Activated B cell treated with CpG ODN at 0.5 μM for 24 hours (primary cell): ENCODE results near the gene ERICH6. TPM values are rescaled to one million over a fixed set of nuclear protein-coding genes. Genes with fewer than 3 reads are reported as not detected.

Experiments used
- ATAC-seq: fragments of 200-7000 bp; cut with Tn5 transposase; one replicate; pipeline ENCODE4 v1.10.0; 2021; ENCODE audit warnings: low read depth, mild to moderate bottlenecking, moderate library complexity
- CTCF ChIA-PET: fragments of 350-600 bp; sonication (Branson Sonifier 250); formaldehyde crosslinking; loops from one replicate; lab custom pipeline; 2021; ENCODE audit warnings: antibody characterized with exemption; lab: Charles Lee
- POLR2A ChIA-PET: fragments of 350-600 bp; sonication (Branson Sonifier 250); formaldehyde crosslinking; loops from one replicate; lab custom pipeline; 2021; ENCODE audit warnings: antibody characterized with exemption; lab: Charles Lee
- DNase-seq: peaks from one replicate; pipeline ENCODE4 v3.0.0; 2022
- H3K27ac Mint-ChIP-seq: one replicate; pipeline ENCODE4 v1.8.0; 2020; ENCODE audit warnings: mixed read lengths
- H3K27me3 Mint-ChIP-seq: one replicate; pipeline ENCODE4 v1.8.0; 2021; ENCODE audit warnings: mixed read lengths
- H3K36me3 Mint-ChIP-seq: one replicate; pipeline ENCODE4 v1.8.0; 2021; ENCODE audit warnings: low read depth, mixed read lengths
- H3K4me1 Mint-ChIP-seq: one replicate; pipeline ENCODE4 v1.8.0; 2021; ENCODE audit warnings: mixed read lengths
- H3K4me3 Mint-ChIP-seq: one replicate; pipeline ENCODE4 v1.8.0; 2020; ENCODE audit warnings: mild to moderate bottlenecking, mixed read lengths
- H3K9me3 Mint-ChIP-seq: one replicate; pipeline ENCODE4 v1.8.0; 2020; ENCODE audit warnings: mixed read lengths
- intact Hi-C: fragments of 100-400 bp; cut with micrococcal nuclease; formaldehyde crosslinking; loops from one replicate; pipeline ENCODE4 v1.15.1; 2024
- total RNA-seq: library from RNA; stranded (reverse); gene quantifications from 2 replicates; pipeline ENCODE4 v1.2.3, GENCODE V29; 2022
- TF ChIP-seq, protein P1 (sequence below): fragments of 200-600 bp; IDR thresholded peaks from one replicate; pipeline ENCODE4 v1.8.0; 2022; ENCODE audit warnings: antibody characterized with exemption, mild to moderate bottlenecking

ERICH6 gene
- total RNA-seq, 1 donor from 2014 or later: not detected

DNA sequence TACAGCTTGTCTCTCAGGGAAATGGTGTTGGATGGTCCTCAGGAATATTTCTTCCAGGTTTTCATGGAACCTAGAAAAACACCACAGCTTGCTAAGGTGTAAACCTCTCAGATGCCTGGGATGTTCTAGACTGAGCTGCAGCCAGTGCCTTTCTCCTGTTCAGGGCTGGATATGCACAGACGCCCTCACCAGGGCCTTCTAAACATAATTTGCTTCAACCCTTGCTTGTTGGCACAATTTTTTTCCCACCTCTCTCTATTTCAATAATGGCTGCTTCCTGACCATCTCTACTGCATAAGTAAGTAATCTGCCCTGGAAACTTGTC lies 31.0 kb upstream of the ERICH6 start:
- DNase-seq (no peak), ATAC-seq (no peak)
- intact Hi-C loops: no loop called here
- no peak overlapping the region for H3K4me3 Mint-ChIP-seq
- H3K4me1 Mint-ChIP-seq: peaks cover 36% of the 10 kb centered on the region
- no peaks in the 10 kb centered on the region for H3K36me3 Mint-ChIP-seq
- H3K27me3 Mint-ChIP-seq: no peaks in the 10 kb centered on the region
- POLR2A ChIA-PET: interaction anchor here (1.0 to 5.8 kb wide), 2 partner anchors 28 to 32 kb away, joined by 3 to 53 read pairs; partner anchors contain the start of gene SIAH2
- H3K27ac Mint-ChIP-seq: no peak overlapping the region
- H3K9me3 Mint-ChIP-seq: no peaks in the 10 kb centered on the region
- CTCF ChIA-PET: interaction anchor here (2.7 kb wide), 1 partner anchor 13 kb away, joined by 9 read pairs; no protein-coding TSS in a partner anchor
- TF ChIP-seq, protein P1, sequence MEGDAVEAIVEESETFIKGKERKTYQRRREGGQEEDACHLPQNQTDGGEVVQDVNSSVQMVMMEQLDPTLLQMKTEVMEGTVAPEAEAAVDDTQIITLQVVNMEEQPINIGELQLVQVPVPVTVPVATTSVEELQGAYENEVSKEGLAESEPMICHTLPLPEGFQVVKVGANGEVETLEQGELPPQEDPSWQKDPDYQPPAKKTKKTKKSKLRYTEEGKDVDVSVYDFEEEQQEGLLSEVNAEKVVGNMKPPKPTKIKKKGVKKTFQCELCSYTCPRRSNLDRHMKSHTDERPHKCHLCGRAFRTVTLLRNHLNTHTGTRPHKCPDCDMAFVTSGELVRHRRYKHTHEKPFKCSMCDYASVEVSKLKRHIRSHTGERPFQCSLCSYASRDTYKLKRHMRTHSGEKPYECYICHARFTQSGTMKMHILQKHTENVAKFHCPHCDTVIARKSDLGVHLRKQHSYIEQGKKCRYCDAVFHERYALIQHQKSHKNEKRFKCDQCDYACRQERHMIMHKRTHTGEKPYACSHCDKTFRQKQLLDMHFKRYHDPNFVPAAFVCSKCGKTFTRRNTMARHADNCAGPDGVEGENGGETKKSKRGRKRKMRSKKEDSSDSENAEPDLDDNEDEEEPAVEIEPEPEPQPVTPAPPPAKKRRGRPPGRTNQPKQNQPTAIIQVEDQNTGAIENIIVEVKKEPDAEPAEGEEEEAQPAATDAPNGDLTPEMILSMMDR: no peak

DNA sequence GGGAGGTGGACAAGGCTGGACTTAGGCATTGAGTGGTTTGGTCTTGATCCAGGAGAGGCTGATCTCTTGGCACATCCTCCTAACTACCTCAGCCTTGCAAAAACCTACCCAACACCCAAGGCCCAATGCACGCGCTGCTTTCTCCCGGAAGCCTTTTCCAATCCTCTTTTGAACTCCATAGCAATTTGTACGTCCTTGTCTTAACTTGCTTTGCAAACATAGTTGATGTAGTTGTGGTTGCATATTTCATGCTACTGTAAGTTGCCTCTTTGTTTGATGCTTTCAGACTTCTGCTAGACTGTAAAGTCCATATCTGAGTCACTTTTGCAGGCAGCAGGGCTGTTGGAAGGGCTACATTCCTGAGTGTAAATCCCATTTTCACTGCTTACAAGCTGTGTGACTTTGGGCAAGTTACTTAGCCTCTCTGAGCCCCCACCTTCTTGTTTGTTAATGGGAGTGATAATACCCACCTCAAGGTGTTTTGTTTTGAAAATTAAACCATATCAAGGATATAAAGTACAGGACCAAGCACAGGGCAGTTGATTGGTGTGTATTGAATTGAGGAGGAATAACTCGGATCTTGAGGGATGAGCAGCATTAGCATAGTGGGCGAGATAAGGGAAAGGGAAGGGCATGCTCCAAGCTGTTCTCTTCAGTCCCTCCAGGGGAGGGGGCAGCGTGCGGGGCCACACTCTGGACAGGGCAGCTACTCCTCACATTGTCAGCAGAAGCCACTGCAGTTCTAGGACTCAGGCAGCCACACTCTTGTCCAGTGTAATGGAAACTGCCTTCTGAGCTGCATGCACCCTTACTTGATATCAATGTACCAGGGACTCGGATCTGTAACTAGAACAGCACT lies 30.4 kb upstream of the ERICH6 start:
- ChIA-PET CTCF (interaction anchor here (2.7 kb wide), 1 partner anchor 12 kb away, joined by 9 read pairs; no protein-coding TSS in a partner anchor), POLR2A (interaction anchor here (1.0 to 5.8 kb wide), 2 partner anchors 29 to 32 kb away, joined by 3 to 53 read pairs; partner anchors contain the start of gene SIAH2)
- DNase-seq (no peak), ATAC-seq (no peak)
- intact Hi-C loops: no loop called here
- TF ChIP-seq, protein P1: no peak
- Mint-ChIP-seq H3K36me3 (no peaks in the 10 kb centered on the region), H3K27me3 (no peaks in the 10 kb centered on the region), H3K4me1 (peaks cover 30% of the 10 kb centered on the region), H3K27ac (no peak overlapping the region), H3K4me3 (no peak overlapping the region), H3K9me3 (no peaks in the 10 kb centered on the region)

DNA sequence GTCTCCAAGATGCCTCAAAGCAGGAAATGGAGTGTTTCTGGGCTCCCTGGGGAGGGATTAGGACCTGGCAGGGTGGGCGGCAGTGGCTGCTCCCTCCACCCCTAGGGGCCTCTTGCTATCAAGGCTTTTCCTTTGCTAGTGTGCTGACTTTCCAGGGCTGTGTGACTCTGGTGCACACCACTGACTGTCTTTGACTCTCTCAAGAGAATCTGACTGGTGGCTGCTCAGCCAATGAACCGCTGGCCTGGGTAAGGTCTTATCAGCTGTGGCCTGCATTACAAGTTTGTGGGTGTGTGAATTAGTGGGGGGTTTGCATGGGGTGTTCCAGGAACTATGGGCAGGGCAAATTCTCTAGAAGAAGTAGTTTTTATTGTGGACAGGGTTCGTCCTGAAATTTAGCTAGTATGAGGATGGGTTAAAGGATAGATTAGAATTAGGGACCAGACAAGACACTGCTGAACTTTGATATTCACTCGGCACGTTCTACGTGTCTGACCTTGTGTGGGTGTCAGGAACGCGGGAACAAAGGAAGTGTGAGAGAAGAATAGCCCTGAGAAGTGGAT lies 29.7 kb upstream of the ERICH6 start:
- Mint-ChIP-seq H3K27ac (no peak overlapping the region), H3K4me3 (no peak overlapping the region), H3K4me1 (peaks cover 23% of the 10 kb centered on the region), H3K36me3 (no peaks in the 10 kb centered on the region), H3K27me3 (no peaks in the 10 kb centered on the region), H3K9me3 (no peaks in the 10 kb centered on the region)
- intact Hi-C loops: no loop called here
- TF ChIP-seq, protein P1: no peak
- ATAC-seq (no peak), DNase-seq (no peak)
- ChIA-PET CTCF (interaction anchor here (2.7 kb wide), 1 partner anchor 12 kb away, joined by 9 read pairs; no protein-coding TSS in a partner anchor), POLR2A (interaction anchor here (5.8 kb wide), 1 partner anchor 29 kb away, joined by 53 read pairs; the partner anchor contains the start of gene SIAH2)

DNA sequence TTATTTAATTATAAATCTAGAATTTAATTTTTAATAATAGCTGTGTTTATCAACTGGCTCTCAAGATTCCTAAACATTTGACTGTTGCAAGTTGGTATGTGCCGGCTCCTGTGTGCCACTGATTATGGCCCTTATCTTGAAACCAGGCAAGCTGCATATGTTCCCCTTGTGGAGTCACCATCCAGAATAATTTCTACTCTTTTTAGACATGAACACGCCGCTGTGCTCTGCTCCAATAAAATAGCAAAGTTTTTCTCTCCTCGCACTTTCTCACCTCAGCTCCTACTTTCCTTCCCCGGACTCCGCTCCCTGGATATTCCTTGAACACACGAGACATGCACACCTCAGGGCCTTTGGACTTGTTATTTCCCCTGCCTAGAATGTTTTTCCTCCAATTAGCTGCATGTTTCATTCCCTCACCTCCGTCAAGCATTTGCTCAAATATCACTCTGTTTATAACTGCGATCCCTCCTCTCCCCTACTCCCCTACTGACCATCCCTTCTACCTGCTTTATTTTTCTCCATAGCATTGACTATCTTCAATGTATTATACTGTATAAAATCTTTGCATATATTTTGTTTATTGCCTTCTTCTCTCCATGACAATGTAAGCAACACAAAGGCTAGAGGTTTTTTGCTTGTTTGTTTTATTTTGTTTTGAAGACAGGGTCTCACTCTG lies 26.1 kb upstream of the ERICH6 start:
- intact Hi-C loops: no loop called here
- CTCF ChIA-PET: interaction anchor here (2.2 kb wide), 1 partner anchor 58 kb away, joined by 10 read pairs; no protein-coding TSS in a partner anchor

More for the DNA sequence above, 26.1 kb upstream of the ERICH6 start:
- no peaks in the 10 kb centered on the region for H3K9me3 Mint-ChIP-seq
- H3K27me3 Mint-ChIP-seq: no peaks in the 10 kb centered on the region
- POLR2A ChIA-PET: interaction anchor here (1.7 kb wide), 1 partner anchor 33 kb away, joined by 7 read pairs; the partner anchor contains the start of gene SIAH2
- H3K36me3 Mint-ChIP-seq: no peaks in the 10 kb centered on the region
- H3K4me3 Mint-ChIP-seq: no peak overlapping the region
- DNase-seq: no peak
- ATAC-seq: no peak
- TF ChIP-seq, protein P1: no peak
- H3K4me1 Mint-ChIP-seq: peaks cover 7% of the 10 kb centered on the region
- H3K27ac Mint-ChIP-seq: no peak overlapping the region
